Naive thymus-derived CD8-positive, alpha-beta T cell (primary cell): ENCODE measurements around the gene SGCB. TPM values are rescaled to one million over a fixed set of nuclear protein-coding genes. Genes with fewer than 3 reads are reported as not detected.
"Not testable (repeated sequence)": the region's sequence is repeated elsewhere in the genome, so short reads cannot be mapped to it uniquely, and the experiment has no call there.

Source experiments
- ATAC-seq, 2 donors: fragments of 150-1000 bp; cut with Tn5 transposase in 1 of 2; sonication (Bioruptor Pico), chemical (Tn5 transposase) in 1 of 2; 1 replicate in 1 of 2; 2 replicates in 1 of 2; pipeline ENCODE4 v1.10.0; 2021; ENCODE audit warnings: mild to moderate bottlenecking in 2 of 2, moderate library complexity in 2 of 2
- POLR2A ChIA-PET: fragments of 350-600 bp; sonication (Branson Sonifier 250); formaldehyde crosslinking; loops from one replicate; lab custom pipeline; 2021; ENCODE audit warnings: antibody characterized with exemption; lab: Charles Lee
- DNase-seq, 10 donors: peaks; one replicate each; pipeline versions ENCODE4 v3.0.0 to v3.0.0-alpha.2; 2020 to 2022
- H3K27ac Mint-ChIP-seq, 10 donors: one replicate each; pipeline ENCODE4 v1.8.0; 2020 to 2022; ENCODE audit warnings: mild to moderate bottlenecking in 10 of 10, mixed read lengths in 10 of 10, moderate library complexity in 4 of 10, inconsistent platforms in 1 of 10
- H3K27me3 Mint-ChIP-seq, 5 donors: one replicate each; pipeline ENCODE4 v1.8.0; 2021 to 2022; ENCODE audit warnings: mixed read lengths in 5 of 5
- H3K36me3 Mint-ChIP-seq, 3 donors: one replicate each; pipeline ENCODE4 v1.8.0; 2020 to 2022; ENCODE audit warnings: mixed read lengths in 3 of 3, mild to moderate bottlenecking in 2 of 3, inconsistent platforms in 1 of 3
- H3K4me1 Mint-ChIP-seq, 4 donors: one replicate each; pipeline ENCODE4 v1.8.0; 2021 to 2022; ENCODE audit warnings: mixed read lengths in 4 of 4
- H3K4me3 Mint-ChIP-seq, 10 donors: one replicate each; pipeline ENCODE4 v1.8.0; 2020 to 2022; ENCODE audit warnings: mild to moderate bottlenecking in 10 of 10, mixed read lengths in 10 of 10, moderate library complexity in 6 of 10, inconsistent platforms in 1 of 10
- H3K9me3 Mint-ChIP-seq, 9 donors: one replicate each; pipeline ENCODE4 v1.8.0; 2020 to 2022; ENCODE audit warnings: mixed read lengths in 9 of 9, mild to moderate bottlenecking in 3 of 9, inconsistent platforms in 1 of 9, moderate library complexity in 1 of 9
- polyA plus RNA-seq, 3 donors: library from polyadenylated mRNA; unstranded; fragments of 300-500 nt; fragmentation: Illumina TruSeq; gene quantifications; one replicate each; pipeline ENCODE4 v1.2.3, GENCODE V29; 2021
- total RNA-seq, 8 experiments: library from RNA in 2 of 8; stranded (reverse) in 2 of 8; gene quantifications; one replicate each; pipeline ENCODE4 v1.2.3 and lab custom pipeline; 2021 to 2026

SGCB gene
- 1 to 10 TPM; 6.4 to 7.3 TPM for total RNA-seq
- polyA plus RNA-seq, result 1 to 10 TPM; 3.5 to 6.5 (median 4.3) TPM
- total RNA-seq (lab: John Stamatoyannopoulos, UW), result 2.8 to 11.5 (median 5.1) reads per million in 6 experiments

- Mint-ChIP-seq H3K4me1 (peaks cover 15 to 26% (median 23%) of the 10 kb centered on the region in 4 donors), H3K9me3 (no peaks in the 10 kb centered on the region), H3K27me3 (peaks cover 6 to 31% (median 19%) of the 10 kb centered on the region in 5 donors), H3K27ac (peak within 1 kb of the TSS in 9 of 10 donors; percentile 41 to 87 (median 79)), H3K4me3 (peak within 1 kb of the TSS; percentile 79 to 93 (median 86)), H3K36me3 (no peaks in the 10 kb centered on the region)
- ATAC-seq (peak; percentile 93 to 97), DNase-seq (peak; percentile 55 to 82 (median 70))
- POLR2A ChIA-PET, result interaction anchor here (1.4 to 1.8 kb wide), 2 partner anchors 195 to 675 kb away, joined by 3 to 16 read pairs; partner anchors contain the start of gene DCUN1D4
These were observed at the start of gene SGCB for GRCh38 chr4:52038103-52038912. TSS of gene SGCB (minus strand) at chr4:52038299. CDS start at chr4:52038259, 40 bp downstream.

GRCh38 chr4:52086425-52086824 is 48.3 kb upstream of the SGCB start:
- H3K9me3 Mint-ChIP-seq, H3K4me3 Mint-ChIP-seq, DNase-seq, POLR2A ChIA-PET, ATAC-seq, H3K4me1 Mint-ChIP-seq, H3K36me3 Mint-ChIP-seq, H3K27ac Mint-ChIP-seq: not testable (repeated sequence)
- peaks cover 3 to 49% (median 8%) of the 10 kb centered on the region in 5 donors for H3K27me3 Mint-ChIP-seq

- Mint-ChIP-seq H3K4me3 (no peak overlapping the region), H3K27ac (no peak overlapping the region), H3K9me3 (peaks cover 0 to 1% (median 0%) of the 10 kb centered on the region in 9 donors), H3K27me3 (peaks cover 13 to 69% (median 20%) of the 10 kb centered on the region in 5 donors), H3K36me3 (peaks cover 0 to 2% (median 0%) of the 10 kb centered on the region in 3 donors), H3K4me1 (no peaks in the 10 kb centered on the region)
- POLR2A ChIA-PET, result no interaction called here
- ATAC-seq (no peak), DNase-seq (no peak)
These were observed 43.1 kb upstream of the SGCB start for GRCh38 chr4:52081216-52081615.

GRCh38 chr4:52079659-52080058 is 41.6 kb upstream of the SGCB start:
- Mint-ChIP-seq H3K9me3 (no peaks in the 10 kb centered on the region), H3K4me1 (no peaks in the 10 kb centered on the region), H3K27ac (peak overlapping the region in 1 of 10 donors; percentile 20), H3K4me3 (no peak overlapping the region), H3K27me3 (peaks cover 20 to 84% (median 34%) of the 10 kb centered on the region in 5 donors), H3K36me3 (peaks cover 0 to 2% (median 0%) of the 10 kb centered on the region in 3 donors)
- DNase-seq (no peak), ATAC-seq (no peak)
- POLR2A ChIA-PET, result no interaction called here

- H3K27me3 Mint-ChIP-seq, result peaks cover 28 to 82% (median 47%) of the 10 kb centered on the region in 5 donors
- H3K27ac Mint-ChIP-seq, result no peak overlapping the region
- ATAC-seq (no peak), DNase-seq (no peak)
- POLR2A ChIA-PET, result no interaction called here
- H3K36me3 Mint-ChIP-seq, result peaks cover 0 to 2% (median 0%) of the 10 kb centered on the region in 3 donors
- H3K9me3 Mint-ChIP-seq, result peaks cover 0 to under 1% (median 0%) of the 10 kb centered on the region in 9 donors
- H3K4me3 Mint-ChIP-seq, result no peak overlapping the region
- no peaks in the 10 kb centered on the region for H3K4me1 Mint-ChIP-seq
These were observed 38.6 kb upstream of the SGCB start for GRCh38 chr4:52076731-52077130.

- H3K4me3 Mint-ChIP-seq, result no peak overlapping the region
- ATAC-seq (no peak), DNase-seq (no peak)
- H3K27me3 Mint-ChIP-seq, result peaks cover 30 to 82% (median 52%) of the 10 kb centered on the region in 5 donors
- peaks cover 0 to 8% (median 0%) of the 10 kb centered on the region in 9 donors for H3K9me3 Mint-ChIP-seq
- no peaks in the 10 kb centered on the region for H3K4me1 Mint-ChIP-seq
- H3K27ac Mint-ChIP-seq, result peak overlapping the region in 1 of 10 donors; percentile 31
- no peaks in the 10 kb centered on the region for H3K36me3 Mint-ChIP-seq
- POLR2A ChIA-PET, result no interaction called here
These were observed 33.9 kb upstream of the SGCB start for GRCh38 chr4:52071791-52072546.

GRCh38 chr4:52069571-52069970 is 31.5 kb upstream of the SGCB start:
- Mint-ChIP-seq H3K27ac (no peak overlapping the region), H3K9me3 (peaks cover 0 to 8% (median 0%) of the 10 kb centered on the region in 9 donors), H3K27me3 (peaks cover 24 to 65% (median 38%) of the 10 kb centered on the region in 5 donors), H3K36me3 (no peaks in the 10 kb centered on the region), H3K4me1 (no peaks in the 10 kb centered on the region), H3K4me3 (no peak overlapping the region)
- no peak for ATAC-seq
- POLR2A ChIA-PET, result no interaction called here
- no peak for DNase-seq

- POLR2A ChIA-PET, result no interaction called here
- ATAC-seq, result no peak
- Mint-ChIP-seq H3K27ac (no peak overlapping the region), H3K4me3 (no peak overlapping the region), H3K4me1 (no peaks in the 10 kb centered on the region), H3K9me3 (no peaks in the 10 kb centered on the region), H3K36me3 (no peaks in the 10 kb centered on the region), H3K27me3 (peaks cover 9 to 42% (median 24%) of the 10 kb centered on the region in 5 donors)
- DNase-seq, result no peak
These were observed 21.3 kb upstream of the SGCB start for GRCh38 chr4:52059372-52059771.

- no peak for ATAC-seq
- Mint-ChIP-seq H3K4me3 (no peak overlapping the region), H3K27me3 (peaks cover 14 to 52% (median 33%) of the 10 kb centered on the region in 5 donors), H3K36me3 (no peaks in the 10 kb centered on the region), H3K27ac (no peak overlapping the region), H3K9me3 (no peaks in the 10 kb centered on the region), H3K4me1 (peaks cover 0 to under 1% (median 0%) of the 10 kb centered on the region in 4 donors)
- DNase-seq, result no peak
- POLR2A ChIA-PET, result no interaction called here
These were observed 20.2 kb upstream of the SGCB start for GRCh38 chr4:52058275-52058674.

- H3K36me3 Mint-ChIP-seq, result no peaks in the 10 kb centered on the region
- no peak overlapping the region for H3K4me3 Mint-ChIP-seq
- POLR2A ChIA-PET, result no interaction called here
- no peaks in the 10 kb centered on the region for H3K9me3 Mint-ChIP-seq
- no peak for ATAC-seq
- H3K27me3 Mint-ChIP-seq, result peaks cover 25 to 63% (median 41%) of the 10 kb centered on the region in 5 donors
- H3K4me1 Mint-ChIP-seq, result peaks cover 4 to 10% (median 5%) of the 10 kb centered on the region in 4 donors
- no peak overlapping the region for H3K27ac Mint-ChIP-seq
- DNase-seq, result no peak
These were observed 19.1 kb upstream of the SGCB start for GRCh38 chr4:52057196-52057595.

GRCh38 chr4:52054254-52054653 is 16.2 kb upstream of the SGCB start:
- Mint-ChIP-seq H3K4me3 (no peak overlapping the region), H3K36me3 (no peaks in the 10 kb centered on the region), H3K9me3 (no peaks in the 10 kb centered on the region), H3K27ac (no peak overlapping the region), H3K27me3 (peaks cover 36 to 70% (median 55%) of the 10 kb centered on the region in 5 donors), H3K4me1 (peaks cover 7 to 23% (median 15%) of the 10 kb centered on the region in 4 donors)
- no peak for ATAC-seq
- DNase-seq, result no peak
- POLR2A ChIA-PET, result no interaction called here

- DNase-seq (no peak), ATAC-seq (no peak)
- Mint-ChIP-seq H3K9me3 (peaks cover 0 to 2% (median 0%) of the 10 kb centered on the region in 9 donors), H3K4me1 (peaks cover 7 to 23% (median 15%) of the 10 kb centered on the region in 4 donors), H3K4me3 (peak overlapping the region in 9 of 10 donors; percentile 16 to 78 (median 55)), H3K27me3 (peaks cover 48 to 70% (median 65%) of the 10 kb centered on the region in 5 donors), H3K27ac (no peak overlapping the region), H3K36me3 (no peaks in the 10 kb centered on the region)
- POLR2A ChIA-PET, result no interaction called here
These were observed 14.3 kb upstream of the SGCB start for GRCh38 chr4:52052475-52052780.
